Smooth muscle cell (in vitro differentiated cells): Measurements from ENCODE around the gene KIF6. TPM values are rescaled to one million over a fixed set of nuclear protein-coding genes. Genes with fewer than 3 reads are reported as not detected.

Experiments used
- DNase-seq: peaks from one replicate; lab custom pipeline; 2025; ENCODE audit not compliant: unreplicated experiment; lab: John Stamatoyannopoulos, UW
- H2AFZ ChIP-seq: fragments of 200-600 bp; sonication (generic); 2 replicates; pipeline ENCODE4 v1.6.0; 2016; ENCODE audit warnings: antibody characterized with exemption, low read depth, mild to moderate bottlenecking
- H3F3A ChIP-seq: fragments of 200-600 bp; sonication (generic); 2 replicates; pipeline ENCODE4 v1.6.0; 2017; ENCODE audit warnings: antibody characterized with exemption, low read depth
- H3K27ac ChIP-seq: fragments of 200-600 bp; sonication (generic); 2 replicates; pipeline ENCODE4 v1.5.1; 2016; ENCODE audit warnings: low read depth, mild to moderate bottlenecking
- H3K27me3 ChIP-seq: fragments of 200-600 bp; sonication (generic); 2 replicates; pipeline ENCODE4 v1.6.1; 2016; ENCODE audit warnings: low read depth, mild to moderate bottlenecking
- H3K36me3 ChIP-seq: fragments of 200-600 bp; sonication (generic); 2 replicates; pipeline ENCODE4 v1.5.1; 2016; ENCODE audit warnings: low read depth
- H3K4me1 ChIP-seq: fragments of 200-600 bp; sonication (generic); 2 replicates; pipeline ENCODE4 v1.5.1; 2016; ENCODE audit warnings: low read depth
- H3K4me2 ChIP-seq: fragments of 200-600 bp; sonication (generic); 2 replicates; pipeline ENCODE4 v1.6.0; 2016; ENCODE audit warnings: mild to moderate bottlenecking
- H3K4me3 ChIP-seq: fragments of 200-600 bp; sonication (generic); 2 replicates; pipeline ENCODE4 v1.5.1; 2016; ENCODE audit warnings: mild to moderate bottlenecking
- H3K79me2 ChIP-seq: fragments of 200-600 bp; sonication (generic); 2 replicates; pipeline ENCODE4 v1.6.0; 2016; ENCODE audit warnings: low read depth, mild to moderate bottlenecking
- H3K9ac ChIP-seq: fragments of 200-600 bp; sonication (generic); 2 replicates; pipeline ENCODE4 v1.6.0; 2016; ENCODE audit warnings: low read depth
- H3K9me3 ChIP-seq: fragments of 200-600 bp; sonication (generic); replicated peaks from 2 replicates; pipeline ENCODE4 v1.5.1; 2016; ENCODE audit warnings: low read depth
- H4K20me1 ChIP-seq: fragments of 200-600 bp; sonication (generic); 2 replicates; pipeline ENCODE4 v1.6.0; 2016; ENCODE audit warnings: low read depth
- CTCF ChIP-seq: fragments of 200-600 bp; sonication (generic); IDR thresholded peaks from 2 replicates; pipeline ENCODE4 v1.5.1; 2017; ENCODE audit warnings: borderline replicate concordance, mild to moderate bottlenecking, antibody characterized with exemption; ENCODE audit not compliant: insufficient read depth, poor library complexity, severe bottlenecking
- WGBS: methylation state at CpG from one replicate; pipeline ENCODE4 v1.1.7; 2016; ENCODE audit warnings: low lambda C conversion rate; 5-methylcytosine and 5-hydroxymethylcytosine counted together
- polyA plus RNA-seq: library from polyadenylated mRNA; unstranded; fragments of >200 nt; fragmentation: Nextera tagmentation; extraction: Ambion mirVana; gene quantifications from 2 replicates; pipeline ENCODE4 v1.2.1, GENCODE V29; 2016
- total RNA-seq: library from RNA; depleted of rRNA; stranded (reverse); fragments of >200 nt; gene quantifications from 2 replicates; pipeline ENCODE4 v1.2.3, GENCODE V29; 2014

The KIF6 gene
- total and polyA plus RNA-seq, 2 experiments from 2014 or later: 1.1 to 1.5 TPM

- Histone ChIP-seq H3F3A (no peaks in the 10 kb centered on the region), H2AFZ (no peak overlapping the region)
- WGBS: 94% methylated on average over 5 of the region's 5 CpGs
Measured at GRCh38 chr6:39378960-39379425, 346.2 kb downstream of the KIF6 start.

GRCh38 chr6:39378175-39378959 lies 346.8 kb downstream of the KIF6 start:
- no peak for TF ChIP-seq CTCF
- no peak overlapping the region for H3K27ac ChIP-seq
- DNase-seq: no peak
- H4K20me1 ChIP-seq: no peaks in the 10 kb centered on the region
- H3K27me3 ChIP-seq: no peaks in the 10 kb centered on the region
- H3K9me3 ChIP-seq: no peaks in the 10 kb centered on the region
- H3K9ac ChIP-seq: no peak overlapping the region
- H3K4me2 ChIP-seq: no peak overlapping the region
- H3F3A ChIP-seq: no peaks in the 10 kb centered on the region
- H3K79me2 ChIP-seq: no peaks in the 10 kb centered on the region
- no peak overlapping the region for H3K4me3 ChIP-seq
- H3K4me1 ChIP-seq: peaks cover 3% of the 10 kb centered on the region
- WGBS: 85% methylated on average over 10 of the region's 10 CpGs
- H3K36me3 ChIP-seq: no peaks in the 10 kb centered on the region
- no peak overlapping the region for H2AFZ ChIP-seq

More at GRCh38 chr6:39378960-39379425, 346.2 kb downstream of the KIF6 start:
- no peak for DNase-seq
- Histone ChIP-seq H3K9me3 (no peaks in the 10 kb centered on the region), H3K4me2 (no peak overlapping the region), H3K36me3 (no peaks in the 10 kb centered on the region), H3K4me1 (peaks cover 3% of the 10 kb centered on the region), H3K27ac (no peak overlapping the region), H3K27me3 (no peaks in the 10 kb centered on the region), H3K9ac (no peak overlapping the region), H3K79me2 (no peaks in the 10 kb centered on the region), H4K20me1 (no peaks in the 10 kb centered on the region), H3K4me3 (no peak overlapping the region)
- no peak for TF ChIP-seq CTCF

- H3K27ac ChIP-seq: no peak overlapping the region
- peak overlapping the region; percentile 77 for H2AFZ ChIP-seq
- H3K36me3 ChIP-seq: no peaks in the 10 kb centered on the region
- H3K9ac ChIP-seq: no peak overlapping the region
- no peaks in the 10 kb centered on the region for H4K20me1 ChIP-seq
- TF ChIP-seq CTCF: peak; percentile 88
- H3K27me3 ChIP-seq: no peaks in the 10 kb centered on the region
- no peak overlapping the region for H3K4me3 ChIP-seq
- peaks cover 3% of the 10 kb centered on the region for H3K4me1 ChIP-seq
- H3F3A ChIP-seq: no peaks in the 10 kb centered on the region
- 10% methylated on average over 6 of the region's 6 CpGs for WGBS
- no peaks in the 10 kb centered on the region for H3K9me3 ChIP-seq
- DNase-seq: peak; percentile 13
- H3K79me2 ChIP-seq: no peaks in the 10 kb centered on the region
- peak overlapping the region; percentile 9 for H3K4me2 ChIP-seq
Measured at GRCh38 chr6:39377539-39377950, 347.7 kb downstream of the KIF6 start.

DNA sequence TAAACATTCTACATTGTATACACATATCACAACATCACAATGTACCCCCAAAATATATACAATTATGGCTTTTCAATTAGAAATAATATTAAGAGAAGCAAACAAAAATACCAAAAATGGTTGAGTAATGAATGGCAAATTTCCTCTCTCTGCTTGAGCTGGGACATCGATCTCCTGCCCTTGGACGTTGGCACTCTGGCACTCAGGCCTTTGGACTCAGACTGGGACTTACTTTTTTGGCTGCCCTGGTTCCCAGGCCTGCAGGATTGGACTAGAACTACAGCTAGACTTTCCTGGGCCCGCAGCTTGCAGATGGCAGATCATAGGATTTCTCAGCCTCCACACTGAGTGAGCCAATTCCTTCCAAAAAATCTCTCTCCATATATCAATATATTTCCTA lies 349.8 kb downstream of the KIF6 start:
- H4K20me1 ChIP-seq: no peaks in the 10 kb centered on the region
- H3K79me2 ChIP-seq: no peaks in the 10 kb centered on the region
- H3K27ac ChIP-seq: no peak overlapping the region
- 84% methylated on average over 3 of the region's 3 CpGs for WGBS
- no peak for TF ChIP-seq CTCF
- no peak overlapping the region for H2AFZ ChIP-seq
- no peak overlapping the region for H3K4me2 ChIP-seq
- no peaks in the 10 kb centered on the region for H3F3A ChIP-seq
- H3K4me3 ChIP-seq: no peak overlapping the region
- H3K9me3 ChIP-seq: no peaks in the 10 kb centered on the region
- H3K4me1 ChIP-seq: peaks cover 3% of the 10 kb centered on the region
- H3K36me3 ChIP-seq: no peaks in the 10 kb centered on the region
- H3K27me3 ChIP-seq: no peaks in the 10 kb centered on the region
- H3K9ac ChIP-seq: no peak overlapping the region
- DNase-seq: no peak
